ENCODE data around the gene TBC1D22A.

Gene TBC1D22A

GRCh38 chr22:47002692-47003091, 240.2 kb downstream of the TBC1D22A start:
- Histone ChIP-seq H3F3A (ENCODE audit: insufficient read depth, low read length) (no peaks in the 10 kb centered on the region), H3K9ac (ENCODE audit: low read length) (no peak overlapping the region), H3K4me1 (ENCODE audit: insufficient read depth, low read length, severe bottlenecking) (peaks cover 3% of the 10 kb centered on the region), H3K27me3 (ENCODE audit: insufficient read depth, low read length) (no peaks in the 10 kb centered on the region), H3K79me2 (ENCODE audit: insufficient read depth, low read length) (no peaks in the 10 kb centered on the region), H4K20me1 (ENCODE audit: insufficient read depth, low read length) (no peaks in the 10 kb centered on the region), H2AFZ (ENCODE audit: low read length) (no peak overlapping the region), H3K36me3 (ENCODE audit: insufficient read depth, low read length) (peaks cover 42% of the 10 kb centered on the region), H3K27ac (ENCODE audit: low read depth, low read length, poor library complexity, severe bottlenecking) (no peak overlapping the region), H3K4me3 (ENCODE audit: low read depth, low read length, poor library complexity, severe bottlenecking) (no peak overlapping the region), H3K4me2 (ENCODE audit: low read length) (no peak overlapping the region), H3K9me3 (ENCODE audit: low read length) (no peaks in the 10 kb centered on the region), H3K9me2 (ENCODE audit: low read depth, low read length) (no peaks in the 10 kb centered on the region)
- TF ChIP-seq CTCF (IDR thresholded peaks at IDR 0.05; ENCODE audit: low read length): no peak
- no peak for TF ChIP-seq EZH2 (IDR thresholded peaks at IDR 0.05; ENCODE audit: borderline replicate concordance, low read length)

GRCh38 chr22:47005506-47006408, 243.3 kb downstream of the TBC1D22A start:
- Histone ChIP-seq H4K20me1 (ENCODE audit: insufficient read depth, low read length) (no peaks in the 10 kb centered on the region), H3K36me3 (ENCODE audit: insufficient read depth, low read length) (peaks cover 63% of the 10 kb centered on the region), H3K9me3 (ENCODE audit: low read length) (no peaks in the 10 kb centered on the region), H3K4me3 (ENCODE audit: low read depth, low read length, poor library complexity, severe bottlenecking) (no peak overlapping the region), H3K79me2 (ENCODE audit: insufficient read depth, low read length) (no peaks in the 10 kb centered on the region), H3K27me3 (ENCODE audit: insufficient read depth, low read length) (no peaks in the 10 kb centered on the region), H3K27ac (ENCODE audit: low read depth, low read length, poor library complexity, severe bottlenecking) (no peak overlapping the region), H3K9me2 (ENCODE audit: low read depth, low read length) (no peaks in the 10 kb centered on the region), H3K4me2 (ENCODE audit: low read length) (no peak overlapping the region), H3F3A (ENCODE audit: insufficient read depth, low read length) (no peaks in the 10 kb centered on the region), H3K4me1 (ENCODE audit: insufficient read depth, low read length, severe bottlenecking) (peaks cover 3% of the 10 kb centered on the region), H3K9ac (ENCODE audit: low read length) (no peak overlapping the region), H2AFZ (ENCODE audit: low read length) (no peak overlapping the region)
- TF ChIP-seq EZH2 (IDR thresholded peaks at IDR 0.05; ENCODE audit: borderline replicate concordance, low read length) (no peak), CTCF (IDR thresholded peaks at IDR 0.05; ENCODE audit: low read length) (no peak)

GRCh38 chr22:47006433-47006832, 244.0 kb downstream of the TBC1D22A start:
- Histone ChIP-seq H3K9me3 (ENCODE audit: low read length) (no peaks in the 10 kb centered on the region), H2AFZ (ENCODE audit: low read length) (no peak overlapping the region), H3K9me2 (ENCODE audit: low read depth, low read length) (no peaks in the 10 kb centered on the region), H3F3A (ENCODE audit: insufficient read depth, low read length) (no peaks in the 10 kb centered on the region), H3K79me2 (ENCODE audit: insufficient read depth, low read length) (no peaks in the 10 kb centered on the region), H3K4me1 (ENCODE audit: insufficient read depth, low read length, severe bottlenecking) (no peaks in the 10 kb centered on the region), H4K20me1 (ENCODE audit: insufficient read depth, low read length) (no peaks in the 10 kb centered on the region), H3K9ac (ENCODE audit: low read length) (no peak overlapping the region), H3K36me3 (ENCODE audit: insufficient read depth, low read length) (peaks cover 63% of the 10 kb centered on the region), H3K4me3 (ENCODE audit: low read depth, low read length, poor library complexity, severe bottlenecking) (no peak overlapping the region), H3K4me2 (ENCODE audit: low read length) (no peak overlapping the region), H3K27ac (ENCODE audit: low read depth, low read length, poor library complexity, severe bottlenecking) (no peak overlapping the region), H3K27me3 (ENCODE audit: insufficient read depth, low read length) (no peaks in the 10 kb centered on the region)
- TF ChIP-seq CTCF (IDR thresholded peaks at IDR 0.05; ENCODE audit: low read length): no peak
- no peak for TF ChIP-seq EZH2 (IDR thresholded peaks at IDR 0.05; ENCODE audit: borderline replicate concordance, low read length)
